HepG2 (cell line): ENCODE data around the gene WSCD2. TPM values are rescaled to one million over a fixed set of nuclear protein-coding genes. Genes with fewer than 3 reads are reported as not detected.

Experiments
- ATAC-seq: fragments of 200-7000 bp; cut with Tn5 transposase; 3 replicates; pipeline ENCODE4 v1.9.1; 2020; ENCODE audit warnings: mild to moderate bottlenecking, moderate library complexity
- BruUV-seq: library from RNA; stranded (reverse); fragments of 400-500 nt; replicated peaks from 2 replicates; lab custom pipeline; 2021; lab: Mats Ljungman, UMichigan
- CTCF ChIA-PET: fragments of 300-600 bp; formaldehyde crosslinking; extraction: SDS; loops from one replicate; lab custom pipeline; 2021; ENCODE audit warnings: low total read pairs, inconsistent platforms, low intra/inter-chr PET ratio; lab: Yijun Ruan, JAX
- POLR2A ChIA-PET: fragments of 350-600 bp; sonication (Branson Sonifier 250); formaldehyde crosslinking; loops from one replicate; lab custom pipeline; 2020; ENCODE audit warnings: antibody characterized with exemption, inconsistent platforms; lab: Yijun Ruan, JAX
- DNase-seq: peaks from one replicate; pipeline ENCODE4 v3.0.0-alpha.2; 2015; ENCODE audit warnings: low spot score
- FAIRE-seq: peaks from 3 replicates; lab custom pipeline; 2011; peaks lifted over from hg19 to GRCh38; lab: Jason Lieb, UNC
- H2AFZ ChIP-seq: one replicate; pipeline ENCODE4 v1.6.1; 2011; ENCODE audit warnings: low read length, inconsistent platforms
- H3K27ac ChIP-seq: fragments of 300-600 bp; 3 replicates; pipeline ENCODE4 v1.8.0; 2011; ENCODE audit warnings: mixed run types, mild to moderate bottlenecking, mixed read lengths, low read length, inconsistent platforms; ENCODE audit not compliant: insufficient read depth; ENCODE audit errors: extremely low read length
- H3K27me3 ChIP-seq, 2 experiments: fragments of 200-600 bp in 1 of 2; 2 replicates in 1 of 2; 3 replicates in 1 of 2; pipeline versions ENCODE4 v1.6.0 to v1.8.0; 2011; ENCODE audit warnings: low read length in 2 of 2, mild to moderate bottlenecking in 2 of 2, moderate library complexity in 2 of 2, inconsistent platforms in 1 of 2; ENCODE audit not compliant: insufficient read depth in 2 of 2, control insufficient read depth in 1 of 2
- H3K36me3 ChIP-seq, 2 experiments: fragments of 200-600 bp in 1 of 2; replicated peaks in 1 of 2; 2 replicates in 1 of 2; 3 replicates in 1 of 2; pipeline versions ENCODE4 v1.5.1 to v1.8.0; 2011; ENCODE audit warnings: low read length in 2 of 2, inconsistent platforms in 1 of 2; ENCODE audit not compliant: insufficient read depth in 2 of 2, control insufficient read depth in 1 of 2
- H3K4me1 ChIP-seq: 2 replicates; pipeline ENCODE4 v1.5.1; 2012; ENCODE audit warnings: low read length, inconsistent platforms; ENCODE audit not compliant: insufficient read depth
- H3K4me2 ChIP-seq: 2 replicates; pipeline ENCODE4 v1.6.0; 2011; ENCODE audit warnings: low read depth, low read length, inconsistent platforms
- H3K4me3 ChIP-seq, 3 experiments: fragments of 200-600 bp in 1 of 3; sonication (generic), shearing (Covaris generic) in 1 of 3; replicated peaks in 1 of 3; 2 replicates each; pipeline ENCODE4 v1.5.1; 2011 to 2016; ENCODE audit warnings: low read length in 3 of 3, inconsistent platforms in 2 of 3, low read depth in 2 of 3, mild to moderate bottlenecking in 2 of 3, control low read depth in 1 of 3, mixed read lengths in 1 of 3; ENCODE audit not compliant: insufficient read depth in 1 of 3
- H3K79me2 ChIP-seq: one replicate; pipeline ENCODE4 v1.6.1; 2011; ENCODE audit warnings: low read length, inconsistent platforms; ENCODE audit not compliant: insufficient read depth
- H3K9ac ChIP-seq: 2 replicates; pipeline ENCODE4 v1.6.0; 2011; ENCODE audit warnings: mild to moderate bottlenecking, low read depth, low read length, inconsistent platforms; ENCODE audit not compliant: insufficient read depth
- H3K9me3 ChIP-seq: 2 replicates; pipeline ENCODE4 v1.5.1; 2012; ENCODE audit warnings: mild to moderate bottlenecking, low read length
- H4K20me1 ChIP-seq: 2 replicates; pipeline ENCODE4 v1.6.0; 2011; ENCODE audit warnings: inconsistent platforms, mild to moderate bottlenecking, low read length, moderate library complexity; ENCODE audit not compliant: insufficient read depth
- BHLHE40 ChIP-seq: IDR thresholded peaks from 2 replicates; pipeline ENCODE4 v1.6.1; 2011; ENCODE audit warnings: low read length, improper control_type of control experiment
- RARA ChIP-seq: IDR thresholded peaks from 2 replicates; pipeline ENCODE4 v1.6.1; 2016; ENCODE audit warnings: missing genetic modification reagents, missing compliant biosample characterization
- STAT6 ChIP-seq: sonication (generic); formaldehyde crosslinking; IDR thresholded peaks from 2 replicates; pipeline ENCODE4 v1.4.0; 2020; ENCODE audit warnings: missing genetic modification reagents, mild to moderate bottlenecking, borderline replicate concordance
- ZFP36L2 ChIP-seq: sonication (generic); formaldehyde crosslinking; IDR thresholded peaks from 2 replicates; pipeline ENCODE4 v1.4.0; 2020; ENCODE audit warnings: missing genetic modification reagents
- ZFP37 ChIP-seq: sonication (generic); formaldehyde crosslinking; IDR thresholded peaks from 2 replicates; pipeline ENCODE4 v1.4.0; 2020; ENCODE audit warnings: missing genetic modification reagents, borderline replicate concordance
- ZNF18 ChIP-seq: sonication (generic); formaldehyde crosslinking; IDR thresholded peaks from 2 replicates; pipeline ENCODE4 v1.8.0; 2022; ENCODE audit warnings: mild to moderate bottlenecking, missing genetic modification reagents; ENCODE audit not compliant: insufficient replicate concordance
- ZNF317 ChIP-seq: sonication (generic); formaldehyde crosslinking; IDR thresholded peaks from 2 replicates; pipeline ENCODE4 v1.5.0; 2020; ENCODE audit warnings: mild to moderate bottlenecking, missing genetic modification reagents
- ZNF350 ChIP-seq: sonication (generic); formaldehyde crosslinking; IDR thresholded peaks from 2 replicates; pipeline ENCODE4 v1.4.0; 2020; ENCODE audit warnings: mild to moderate bottlenecking, low read depth, missing genetic modification reagents, borderline replicate concordance
- ZNF383 ChIP-seq: sonication (generic); formaldehyde crosslinking; IDR thresholded peaks from 2 replicates; pipeline ENCODE4 v1.4.0; 2020; ENCODE audit warnings: missing genetic modification reagents, mild to moderate bottlenecking, borderline replicate concordance
- ZNF556 ChIP-seq: sonication (generic); formaldehyde crosslinking; IDR thresholded peaks from 2 replicates; pipeline ENCODE4 v1.4.0; 2020; ENCODE audit warnings: mild to moderate bottlenecking, missing genetic modification reagents, borderline replicate concordance
- ZNF777 ChIP-seq: sonication (generic); formaldehyde crosslinking; IDR thresholded peaks from 2 replicates; pipeline ENCODE4 v1.4.0; 2020; ENCODE audit warnings: missing genetic modification reagents
- WGBS: methylation state at CpG from one replicate; pipeline ENCODE4 v1.1.6; 2017; ENCODE audit warnings: low lambda C conversion rate; 5-methylcytosine and 5-hydroxymethylcytosine counted together
- in situ Hi-C: cut with HindIII; loops from 2 replicates; pipeline ENCODE4 v1.10.0; 2017; ENCODE audit warnings: low pct_unique_long_range_greater_than_20kb; ENCODE audit not compliant: extremely low pct_ligation_motif_present
- intact Hi-C: fragments of 100-400 bp; cut with micrococcal nuclease; formaldehyde crosslinking; loops from one replicate; pipeline ENCODE4 v1.10.0; 2022; ENCODE audit not compliant: unreplicated experiment
- polyA plus RNA-seq, 8 experiments: library from polyadenylated mRNA; depleted of rRNA in 3 of 8; stranded (reverse) in 7 of 8; unstranded in 1 of 8; fragments of >200 nt; fragmentation: Illumina TruSeq in 4 of 8; extraction: Trizol in 4 of 8; gene quantifications; 2 replicates each; pipeline versions ENCODE4 v1.2.1 to v1.2.3, GENCODE V29; 2011 to 2016; ENCODE audit warnings: low read depth in 4 of 8, missing spikeins in 1 of 8, mixed read lengths in 1 of 8; ENCODE audit not compliant: insufficient read depth in 1 of 8
- total RNA-seq, 5 experiments: library from RNA; depleted of rRNA; stranded (reverse); fragments of >200 nt; fragmentation: Illumina TruSeq; extraction: Trizol; gene quantifications; 2 replicates each; pipeline ENCODE4 v1.2.3, GENCODE V29; 2016; ENCODE audit warnings: low read depth in 1 of 5

The WSCD2 gene
- total and polyA plus RNA-seq, 2 of the 13 experiments (the other 11 are each of a cell fraction or from before 2014, with no cell fraction given) = not detected

GRCh38 chr12:108248011-108248410, 118.9 kb downstream of the WSCD2 start:
- H4K20me1 ChIP-seq = no peaks in the 10 kb centered on the region
- peaks cover 1 to 13% of the 10 kb centered on the region in 2 experiments; a peak in 4 of 5 replicates for H3K27me3 ChIP-seq
- ATAC-seq = no peak
- no peak overlapping the region for H3K4me2 ChIP-seq
- H3K9me3 ChIP-seq = no peaks in the 10 kb centered on the region
- TF ChIP-seq ZFP36L2 (CRISPR knock-in tag) (no peak), ZNF317 (CRISPR knock-in tag) (no peak), STAT6 (no peak), ZNF350 (CRISPR knock-in tag) (no peak), ZNF383 (CRISPR knock-in tag) (no peak), BHLHE40 (no peak), ZNF777 (CRISPR knock-in tag) (no peak), ZNF556 (no peak), ZFP37 (no peak), ZNF18 (no peak), RARA (CRISPR knock-in tag) (no peak)
- H3K9ac ChIP-seq = no peak overlapping the region
- H3K4me1 ChIP-seq = no peaks in the 10 kb centered on the region
- WGBS = 40% methylated on average over 3 of the region's 13 CpGs
- no peak for DNase-seq
- H3K36me3 ChIP-seq = no peaks in the 10 kb centered on the region
- intact Hi-C loops (no loop called here), in situ Hi-C loops (no loop called here)
- no peaks in the 10 kb centered on the region for H3K79me2 ChIP-seq
- no peak overlapping the region for H3K4me3 ChIP-seq
- FAIRE-seq = no peak
- CTCF ChIA-PET = no interaction called here
- H2AFZ ChIP-seq = no peak overlapping the region
- H3K27ac ChIP-seq = no peak overlapping the region
- POLR2A ChIA-PET = no interaction called here
- BruUV-seq = no TSS peak
